PFSK-1 (cell line): ENCODE results near the gene FOXP4.

Source experiments
- FOXP2 ChIP-seq: optimal IDR thresholded peaks from 2 replicates; pipeline ENCODE3; 2011; ENCODE audit warnings: borderline replicate concordance, control low read depth, inconsistent platforms; ENCODE audit not compliant: insufficient read depth; ENCODE audit errors: extremely low read length, extremely low read depth
- POLR2AphosphoS5 ChIP-seq: IDR thresholded peaks from 2 replicates; pipeline ENCODE4 v1.6.1; 2012; ENCODE audit warnings: low read depth, mild to moderate bottlenecking, control low read depth, low read length, moderate library complexity
- REST ChIP-seq, 2 experiments: IDR thresholded peaks; 2 replicates each; pipeline versions ENCODE4 v1.6.1 to v1.8.0; 2011 to 2012; ENCODE audit warnings: low read depth in 2 of 2, low read length in 2 of 2, control low read depth in 1 of 2, inconsistent platforms in 1 of 2, mild to moderate bottlenecking in 1 of 2, moderate library complexity in 1 of 2; ENCODE audit not compliant: insufficient read depth in 1 of 2
- TAF1 ChIP-seq: IDR thresholded peaks from 2 replicates; pipeline ENCODE4 v1.6.1; 2012; ENCODE audit warnings: low read length, control low read depth, borderline replicate concordance; ENCODE audit not compliant: insufficient read depth

- TF ChIP-seq POLR2AphosphoS5 (no peak), TAF1 (no peak), REST (IDR thresholded peaks at IDR 0.05; ENCODE audit: insufficient read depth in 1 of 2, low read depth in 2 of 2, low read length in 2 of 2) (no peak), FOXP2 (no peak)
Measured at GRCh38 chr6:41598670-41599014, 52.5 kb downstream of the FOXP4 start.
